ENCODE measurements around the gene DNAJC18.
"Not testable (repeated sequence)": the region's sequence is repeated elsewhere in the genome, so short reads cannot be mapped to it uniquely, and the experiment has no call there.

DNAJC18 gene

GRCh38 chr5:139431706-139432105 is 7.6 kb downstream of the DNAJC18 start:
- in situ Hi-C loops (cut with MboI; ENCODE audit: low sequenced_read_pairs): no loop called here

GRCh38 chr5:139430015-139430414 is 9.3 kb downstream of the DNAJC18 start:
- in situ Hi-C loops (cut with MboI; ENCODE audit: low sequenced_read_pairs): no loop called here

DNA sequence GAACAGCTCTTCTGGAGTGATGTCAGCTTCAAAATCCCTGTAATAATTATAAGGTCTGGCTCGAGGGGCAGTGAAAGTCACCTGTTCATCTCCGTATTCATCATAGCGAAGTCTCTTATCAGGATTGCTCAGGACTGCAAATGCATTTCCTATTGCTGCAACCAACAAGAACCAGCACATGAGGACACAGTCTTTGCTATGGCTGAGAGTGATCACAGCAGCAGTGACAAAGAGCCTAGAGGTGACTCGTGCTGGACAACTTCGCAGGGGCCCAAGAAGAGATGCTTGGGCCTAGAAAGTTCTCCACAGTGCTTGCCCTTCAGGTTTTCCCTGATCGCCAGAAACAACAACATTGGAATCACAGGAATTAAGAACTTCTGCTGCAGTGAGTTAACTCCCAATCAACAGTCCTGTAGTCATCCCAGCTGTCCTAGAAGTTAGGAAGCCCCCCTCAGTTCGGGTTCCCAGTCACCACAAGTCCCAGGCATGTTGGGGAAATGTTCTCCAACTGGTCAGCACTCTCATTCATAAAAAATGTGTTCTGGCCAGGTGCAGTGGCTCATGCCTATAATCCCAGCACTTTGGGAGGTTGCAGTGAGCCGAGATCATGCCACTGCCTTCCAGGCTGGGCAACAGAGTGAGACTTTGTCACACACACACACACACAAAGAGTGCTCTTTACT is 13.0 kb downstream of the DNAJC18 start:
- in situ Hi-C loops (cut with MboI; ENCODE audit: low sequenced_read_pairs): loop anchor here (10.0 kb wide), 2 partner anchors 88 to 338 kb away; no protein-coding TSS in a partner anchor

GRCh38 chr5:139425497-139425896 is 13.8 kb downstream of the DNAJC18 start:
- in situ Hi-C loops (cut with MboI; ENCODE audit: low sequenced_read_pairs): loop anchor here (10.0 kb wide), 2 partner anchors 89 to 339 kb away; no protein-coding TSS in a partner anchor

- in situ Hi-C loops (cut with MboI; ENCODE audit: low sequenced_read_pairs): loop anchor here (10.0 kb wide), 2 partner anchors 92 to 342 kb away; no protein-coding TSS in a partner anchor
Observed at GRCh38 chr5:139422307-139422893, 16.9 kb downstream of the DNAJC18 start.

DNA sequence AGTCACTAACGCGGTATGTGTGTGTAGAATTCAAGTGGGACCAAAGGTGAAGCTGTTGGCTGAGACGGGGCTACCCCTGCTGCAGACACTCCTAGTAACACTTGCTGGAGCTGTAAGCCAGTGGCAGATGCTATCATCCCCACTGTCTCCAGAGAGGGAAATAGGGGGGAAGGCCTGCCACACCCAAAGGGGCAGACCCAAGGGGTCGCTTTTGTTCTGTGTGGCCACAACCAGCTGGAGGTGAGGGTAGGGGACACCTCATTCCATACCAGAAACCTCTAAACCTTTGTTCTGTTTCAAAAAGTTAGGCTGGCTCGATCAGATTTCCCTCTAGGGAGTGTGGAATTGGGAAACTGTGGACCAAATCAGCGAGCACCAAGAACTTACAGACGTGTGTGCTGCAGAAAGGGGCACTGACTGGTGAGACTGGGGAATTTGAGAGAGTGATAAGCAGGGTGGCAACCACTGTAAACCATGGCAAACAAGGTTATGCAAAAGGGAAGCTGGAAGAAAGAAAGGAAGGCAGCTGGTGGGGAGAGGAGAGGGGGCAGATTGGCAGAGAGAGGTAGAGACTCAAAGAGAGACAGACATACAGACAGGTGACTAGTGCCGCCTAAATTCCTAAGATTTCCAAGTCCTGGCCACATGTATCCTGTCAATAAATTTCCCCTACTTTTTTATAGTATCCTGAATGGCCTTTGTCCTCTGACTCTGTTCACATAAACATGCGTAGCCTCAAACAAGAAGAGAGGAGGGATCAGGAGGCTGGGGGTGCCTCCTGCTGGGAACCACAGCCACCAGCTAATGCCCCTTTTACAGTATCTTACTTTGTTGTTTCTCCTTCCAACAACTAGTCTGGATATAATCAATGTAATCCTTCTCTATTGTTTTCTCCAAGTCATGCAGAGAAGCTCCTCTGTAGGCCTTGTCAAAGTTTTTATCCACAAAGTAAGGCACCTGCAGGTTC is 19.8 kb downstream of the DNAJC18 start:
- in situ Hi-C loops (cut with MboI; ENCODE audit: low sequenced_read_pairs): loop anchor here (10.0 kb wide), 2 partner anchors 95 to 345 kb away; no protein-coding TSS in a partner anchor

GRCh38 chr5:139418793-139419192 is 20.5 kb downstream of the DNAJC18 start:
- in situ Hi-C loops (cut with MboI; ENCODE audit: low sequenced_read_pairs): no loop called here

DNA sequence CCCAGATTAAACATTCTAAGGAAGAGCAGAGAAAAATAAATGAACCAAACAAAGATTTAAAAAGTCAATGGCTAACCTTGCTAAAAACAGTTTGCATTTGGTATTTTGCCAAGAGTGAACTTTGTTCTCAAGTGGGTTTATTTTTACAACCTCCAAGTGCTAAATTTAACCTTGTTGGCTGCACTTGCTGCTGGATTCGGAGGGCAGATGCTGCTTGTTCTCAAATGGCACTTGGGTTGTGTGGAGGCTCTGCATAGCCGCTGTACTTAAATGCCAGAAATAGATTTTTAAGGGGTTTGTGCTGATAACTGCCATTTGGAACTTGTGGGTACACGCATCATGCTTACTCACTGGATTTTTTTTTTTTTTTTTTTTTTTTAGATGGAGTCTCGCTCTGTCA is 22.1 kb downstream of the DNAJC18 start:
- in situ Hi-C loops (cut with MboI; ENCODE audit: low sequenced_read_pairs): no loop called here

- in situ Hi-C loops (cut with MboI; ENCODE audit: low sequenced_read_pairs): no loop called here
Observed at GRCh38 chr5:139416651-139417050, 22.7 kb downstream of the DNAJC18 start.

- in situ Hi-C loops (cut with MboI; ENCODE audit: low sequenced_read_pairs): no loop called here
Observed at GRCh38 chr5:139415869-139416268, 23.5 kb downstream of the DNAJC18 start.

- in situ Hi-C loops (cut with MboI; ENCODE audit: low sequenced_read_pairs): no loop called here
Observed at GRCh38 chr5:139415221-139415861, 24.0 kb downstream of the DNAJC18 start.

DNA sequence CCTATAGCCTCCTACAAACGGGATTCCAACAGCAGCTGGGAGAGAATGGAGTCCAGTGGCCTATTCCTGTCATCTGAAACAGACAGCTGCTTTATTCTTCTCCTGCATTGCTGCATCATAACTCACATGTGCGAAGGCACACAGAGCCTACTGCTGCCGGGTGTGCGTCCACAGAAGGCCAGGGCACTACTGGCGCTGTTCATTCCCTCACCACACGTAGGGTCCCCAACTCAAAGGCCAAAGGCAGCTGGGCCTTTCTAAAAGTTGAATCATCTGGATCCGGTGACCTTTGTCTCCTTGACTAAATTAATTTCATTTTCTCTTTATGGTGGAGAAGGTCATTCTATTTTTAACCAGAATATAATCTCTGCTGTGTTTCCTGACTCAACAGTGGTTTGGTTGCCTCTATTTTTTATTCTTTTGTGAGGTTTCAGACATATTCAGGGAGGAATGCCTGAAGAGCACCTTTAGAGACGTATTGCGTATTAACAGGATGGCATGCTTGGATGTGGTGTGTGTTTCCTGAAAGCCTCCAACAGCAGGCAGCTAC is 24.7 kb downstream of the DNAJC18 start:
- in situ Hi-C loops (cut with MboI; ENCODE audit: low sequenced_read_pairs): no loop called here

- in situ Hi-C loops (cut with MboI; ENCODE audit: low sequenced_read_pairs): no loop called here
Observed at GRCh38 chr5:139413963-139414362, 25.4 kb downstream of the DNAJC18 start.

DNA sequence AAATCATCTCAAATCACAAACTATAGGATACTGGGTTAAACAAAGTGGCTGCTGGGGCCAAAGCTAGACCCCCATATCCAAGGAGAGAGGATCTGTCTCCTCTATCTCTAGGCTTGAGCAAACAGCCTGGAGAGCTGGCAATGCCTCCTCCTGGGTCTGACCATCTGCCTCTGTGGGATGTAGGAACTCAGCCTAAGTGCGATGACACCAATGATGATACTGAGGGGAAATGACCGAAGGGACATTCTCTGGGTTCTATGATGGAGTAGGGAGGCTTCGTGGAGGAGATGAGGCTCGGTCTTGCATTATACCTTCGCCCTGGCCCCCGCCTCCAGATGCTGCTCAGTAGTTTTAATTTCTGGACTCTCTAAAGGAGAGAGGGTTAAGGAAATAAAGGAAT is 26.2 kb downstream of the DNAJC18 start:
- in situ Hi-C loops (cut with MboI; ENCODE audit: low sequenced_read_pairs): no loop called here

GRCh38 chr5:139410993-139411828 is 28.1 kb downstream of the DNAJC18 start:
- in situ Hi-C loops (cut with MboI; ENCODE audit: low sequenced_read_pairs): no loop called here

GRCh38 chr5:139410121-139410992 is 29.0 kb downstream of the DNAJC18 start:
- in situ Hi-C loops (cut with MboI; ENCODE audit: low sequenced_read_pairs): no loop called here

- in situ Hi-C loops (cut with MboI; ENCODE audit: low sequenced_read_pairs): not testable (repeated sequence)
Observed at GRCh38 chr5:139409116-139409515, 30.2 kb downstream of the DNAJC18 start.

DNA sequence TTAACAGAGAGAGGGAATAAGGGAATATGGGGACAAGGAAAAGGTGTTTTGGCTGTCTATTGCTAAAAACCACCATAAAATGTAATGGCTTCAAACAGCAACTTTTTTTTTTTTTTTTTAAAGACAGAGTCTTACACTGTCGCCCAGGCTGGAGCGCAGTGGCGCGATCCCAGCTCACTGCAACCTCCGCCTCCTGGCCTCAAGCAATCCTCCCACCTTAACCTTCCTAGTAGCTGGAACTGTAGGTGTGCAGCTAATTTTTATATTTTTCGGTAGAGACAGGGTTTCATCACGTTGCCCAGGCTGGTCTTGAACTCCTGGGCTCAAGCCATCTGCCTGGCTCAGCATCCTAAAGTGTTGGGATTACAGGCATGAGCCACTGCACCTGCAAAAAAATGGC is 31.1 kb downstream of the DNAJC18 start:
- in situ Hi-C loops (cut with MboI; ENCODE audit: low sequenced_read_pairs): no loop called here

GRCh38 chr5:139407517-139407916 is 31.8 kb downstream of the DNAJC18 start:
- in situ Hi-C loops (cut with MboI; ENCODE audit: low sequenced_read_pairs): no loop called here

Measured in HL-60/S4 (cell line).